ENCODE measurements around the gene NPFFR1.

GRCh38 chr10:70266056-70266455, 17.7 kb downstream of the NPFFR1 start:
- no peak for TF ChIP-seq CTCF (IDR thresholded peaks at IDR 0.05)
- no peak for TF ChIP-seq EZH2phosphoT487 (IDR thresholded peaks at IDR 0.05)

All from neural progenitor cell (in vitro differentiated cells).